NCI-H1436 treated with DMSO at 0.1 percent for 48 hours (cell line): ENCODE measurements around the gene CTXN1.
A peak's percentile ranks its signal among the peaks of the same experiment; 100 is the strongest.

Source experiments
- DNase-seq: peaks from one replicate; lab custom pipeline; 2025; lab: John Stamatoyannopoulos, UW

The CTXN1 gene

DNA sequence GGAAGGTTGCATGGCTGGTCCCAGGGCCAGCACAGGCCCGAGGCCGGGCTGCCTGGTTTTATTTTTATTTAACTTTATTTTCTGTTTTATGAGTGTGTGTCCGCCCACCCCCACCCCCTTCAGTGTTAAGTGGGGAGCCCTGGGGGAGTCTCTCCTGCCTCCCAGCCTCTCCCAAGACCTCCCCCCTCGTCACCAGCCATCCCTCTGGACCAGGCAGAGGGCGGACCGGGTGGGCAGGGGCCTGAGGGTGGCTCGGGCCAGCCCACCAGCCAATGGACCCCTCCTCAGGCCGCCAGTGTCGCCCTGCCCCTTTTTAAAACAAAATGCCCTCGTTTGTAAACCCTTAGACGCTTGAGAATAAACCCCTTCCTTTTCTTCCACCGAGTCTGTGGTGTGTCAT is 11.8 kb downstream of the CTXN1 start:
- DNase-seq = no peak

DNA sequence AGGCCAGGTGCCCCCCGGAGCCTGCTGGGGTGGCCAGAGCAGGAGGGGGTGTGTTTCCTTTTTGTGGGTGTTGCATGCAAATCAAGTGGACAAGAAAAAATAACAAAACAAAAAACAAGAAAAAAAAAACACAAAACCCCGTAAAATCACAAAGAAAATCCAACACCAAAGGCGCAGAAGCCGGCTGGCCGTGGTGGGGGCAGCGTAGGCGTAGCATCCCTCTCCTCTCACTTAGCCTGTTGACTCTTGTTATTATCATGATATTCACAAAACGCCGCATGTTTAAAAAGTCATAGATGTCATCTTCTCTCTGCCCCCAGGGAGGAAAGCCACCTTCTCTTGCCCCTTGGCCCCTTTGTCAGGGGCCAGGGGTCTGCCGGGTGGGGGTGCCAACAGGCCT is 12.3 kb downstream of the CTXN1 start:
- no peak for DNase-seq

GRCh38 chr19:7912697-7913564 is 13.0 kb downstream of the CTXN1 start:
- DNase-seq = no peak

- DNase-seq = no peak
Measured at GRCh38 chr19:7912144-7912696, 13.7 kb downstream of the CTXN1 start.

- DNase-seq = no peak
Measured at GRCh38 chr19:7911508-7912143, 14.3 kb downstream of the CTXN1 start.

GRCh38 chr19:7910321-7911161 is 15.4 kb downstream of the CTXN1 start:
- DNase-seq = no peak

DNA sequence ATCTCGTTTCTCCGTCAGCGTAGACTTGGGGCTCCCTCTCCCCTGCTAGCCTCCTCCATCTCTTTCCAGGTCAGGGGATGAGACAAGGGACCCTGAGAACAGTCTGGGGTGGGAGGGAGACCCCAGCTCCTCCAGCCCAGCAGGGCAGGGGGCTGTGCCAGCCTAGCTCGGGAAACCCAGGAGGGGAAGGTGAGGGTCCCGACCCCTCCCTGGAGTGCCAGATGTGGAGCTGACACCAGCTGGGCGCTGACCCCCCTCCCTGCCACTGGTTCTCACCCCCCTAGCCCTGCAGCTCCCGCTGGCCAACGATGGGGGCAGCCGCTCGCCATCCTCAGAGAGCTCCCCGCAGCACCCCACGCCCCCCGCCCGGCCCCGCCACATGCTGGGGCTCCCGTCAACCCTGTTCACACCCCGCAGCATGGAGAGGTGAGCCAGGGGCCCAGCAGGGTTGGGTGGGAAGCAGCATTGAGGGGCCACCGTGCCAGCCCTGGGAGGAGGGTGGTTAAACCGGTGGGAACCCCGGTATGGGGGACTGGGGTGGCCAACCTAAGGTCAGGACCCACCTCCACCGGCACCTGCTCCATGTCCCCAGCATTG is 16.4 kb downstream of the CTXN1 start:
- no peak for DNase-seq

GRCh38 chr19:7908742-7909461 is 17.0 kb downstream of the CTXN1 start:
- DNase-seq = no peak

- DNase-seq = no peak
Measured at GRCh38 chr19:7908078-7908699, 17.7 kb downstream of the CTXN1 start.

DNA sequence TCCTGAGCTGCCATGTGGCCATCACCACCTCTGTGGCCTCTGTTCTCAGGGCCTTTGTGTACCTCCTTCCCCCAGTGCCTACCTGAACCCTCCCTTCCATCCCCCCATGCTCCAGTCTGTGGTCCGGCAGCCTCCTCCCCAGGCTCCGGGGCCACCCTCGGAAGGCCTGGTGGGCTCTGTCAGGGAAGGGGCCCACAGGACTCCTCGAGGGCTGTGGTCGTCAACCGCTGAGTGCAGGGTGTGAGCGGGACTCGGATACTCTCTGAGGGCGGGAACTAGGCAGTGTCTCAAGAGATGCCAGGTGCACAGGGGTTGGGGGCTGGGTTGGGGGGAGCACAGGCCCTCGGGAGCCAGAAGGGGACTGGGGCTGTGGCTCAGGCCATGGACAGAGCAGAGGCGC is 18.4 kb downstream of the CTXN1 start:
- no peak for DNase-seq

GRCh38 chr19:7907122-7907521 is 18.8 kb downstream of the CTXN1 start:
- DNase-seq = no peak

- DNase-seq = no peak
Measured at GRCh38 chr19:7905859-7906258, 20.1 kb downstream of the CTXN1 start.

- no peak for DNase-seq
Measured at GRCh38 chr19:7905268-7905667, 20.7 kb downstream of the CTXN1 start.

DNA sequence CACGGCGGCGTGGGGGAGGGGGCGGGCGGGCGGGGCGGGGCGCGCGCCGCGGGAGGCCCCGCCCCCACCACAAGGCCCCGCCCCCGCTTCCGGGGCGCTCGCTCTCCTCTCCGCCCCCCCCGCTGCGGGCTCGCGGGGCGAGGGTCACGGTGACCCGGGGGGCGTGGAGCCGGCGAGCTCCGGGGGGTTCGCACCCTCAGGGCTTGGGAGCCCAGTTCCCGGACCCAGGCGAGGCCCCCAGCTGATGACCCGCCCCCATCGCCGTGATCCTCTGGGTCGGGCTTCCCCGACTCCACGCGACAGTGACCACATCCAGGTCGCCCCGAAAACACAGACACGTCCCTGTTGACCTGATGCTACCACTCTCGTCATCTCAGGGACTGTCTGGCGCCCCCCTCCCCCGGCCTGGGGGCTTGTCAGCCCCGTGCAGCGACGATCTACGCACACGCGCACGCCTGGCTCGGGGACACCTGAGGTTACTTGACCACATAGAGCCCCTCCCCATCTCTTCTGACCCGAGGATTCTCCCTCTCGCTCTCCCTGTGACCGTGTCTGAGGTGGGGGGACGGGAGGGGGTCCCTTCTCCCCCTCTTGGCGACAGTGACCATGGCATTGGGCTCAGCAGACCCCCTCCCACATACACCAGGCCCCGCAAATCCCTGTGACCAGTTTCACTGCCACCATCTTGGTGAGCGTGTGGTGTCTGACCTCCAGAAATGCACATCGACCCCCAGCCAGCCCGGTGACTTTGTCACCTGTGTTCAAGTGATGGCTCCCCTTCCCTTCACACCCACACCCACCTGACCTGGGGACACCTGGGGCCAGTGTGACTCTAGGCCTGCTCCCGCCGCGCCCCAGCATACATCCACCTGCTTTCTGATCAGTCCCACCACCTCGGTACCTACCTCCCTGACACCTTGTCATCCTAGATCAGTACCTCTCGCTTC is 21.6 kb downstream of the CTXN1 start:
- no peak for DNase-seq

- peak; percentile 96 for DNase-seq
Measured at GRCh38 chr19:7903244-7904073, 22.5 kb downstream of the CTXN1 start, which contains the start of gene MAP2K7. MAP2K7 (plus strand) TSS chr19:7903877; CDS start chr19:7903945, 68 bp downstream.

DNA sequence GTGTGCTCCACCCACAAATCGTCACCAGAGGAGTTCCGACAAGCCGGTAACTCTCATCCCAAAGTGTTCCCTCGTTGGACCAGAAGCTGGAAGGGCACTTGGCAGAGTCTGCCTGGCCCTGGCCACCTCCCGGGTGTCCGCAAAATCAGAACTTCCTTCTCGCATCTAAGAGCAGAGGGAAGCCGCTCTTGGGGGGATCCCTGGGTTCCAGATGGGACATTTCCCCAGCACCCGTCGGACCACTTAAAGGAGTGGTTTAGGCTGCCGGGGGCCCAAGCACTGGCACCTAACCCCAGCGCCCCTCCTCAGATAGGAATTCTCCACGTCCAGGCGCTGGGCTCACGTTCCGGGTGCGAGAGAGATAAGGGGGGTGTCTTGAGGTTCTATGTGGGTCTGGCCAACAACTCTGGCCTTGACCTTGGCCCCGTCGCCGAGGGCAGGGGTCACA is 23.1 kb downstream of the CTXN1 start:
- DNase-seq = no peak

DNA sequence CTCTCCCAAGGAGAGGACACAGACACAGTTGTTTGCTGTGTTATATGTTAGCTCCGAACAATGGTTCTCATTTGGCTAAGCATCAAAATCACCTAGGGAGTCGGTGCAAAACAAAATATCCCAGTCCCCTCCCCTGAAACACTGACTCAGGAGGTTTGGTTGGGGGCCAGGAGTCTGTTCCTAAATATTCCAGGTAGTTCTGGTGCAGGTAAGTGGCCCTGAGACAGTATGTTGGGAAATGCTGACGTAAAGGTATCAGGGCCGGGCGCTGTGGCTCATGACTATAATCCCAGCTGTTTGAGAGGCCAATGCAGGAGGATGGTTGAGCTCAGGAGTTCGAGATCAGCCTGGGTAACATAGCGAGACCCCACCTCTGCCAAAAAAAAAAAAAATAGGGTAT is 24.6 kb downstream of the CTXN1 start:
- no peak for DNase-seq

- DNase-seq = no peak
Measured at GRCh38 chr19:7900931-7901330, 25.0 kb downstream of the CTXN1 start.
